Panc1 (cell line): ENCODE measurements around the gene EARS2.

Source experiments
- POLR2AphosphoS5 ChIP-seq: IDR thresholded peaks from 2 replicates; pipeline ENCODE4 v1.6.1; 2012; ENCODE audit warnings: mild to moderate bottlenecking, low read depth, low read length, moderate library complexity
- SIN3A ChIP-seq: IDR thresholded peaks from 2 replicates; pipeline ENCODE4 v1.6.1; 2012; ENCODE audit warnings: low read depth, mild to moderate bottlenecking, low read length, moderate library complexity, borderline replicate concordance; ENCODE audit not compliant: insufficient read depth
- TCF7L2 ChIP-seq: IDR thresholded peaks from 2 replicates; pipeline ENCODE4 v1.6.1; 2011; ENCODE audit warnings: mild to moderate bottlenecking, low read depth, low read length, inconsistent platforms
- TF ChIP-seq, protein P1 (sequence below): fragments of 450-650 bp; IDR thresholded peaks from 2 replicates; pipeline ENCODE4 v1.5.1; 2017; ENCODE audit warnings: mild to moderate bottlenecking
- TF ChIP-seq, protein P2 (sequence below), 2 experiments: IDR thresholded peaks; 2 replicates each; pipeline ENCODE4 v1.6.1; 2011 to 2012; ENCODE audit warnings: low read depth in 2 of 2, control low read depth in 1 of 2, low read length in 1 of 2, mild to moderate bottlenecking in 1 of 2, moderate library complexity in 1 of 2; ENCODE audit not compliant: insufficient read depth in 1 of 2

DNA sequence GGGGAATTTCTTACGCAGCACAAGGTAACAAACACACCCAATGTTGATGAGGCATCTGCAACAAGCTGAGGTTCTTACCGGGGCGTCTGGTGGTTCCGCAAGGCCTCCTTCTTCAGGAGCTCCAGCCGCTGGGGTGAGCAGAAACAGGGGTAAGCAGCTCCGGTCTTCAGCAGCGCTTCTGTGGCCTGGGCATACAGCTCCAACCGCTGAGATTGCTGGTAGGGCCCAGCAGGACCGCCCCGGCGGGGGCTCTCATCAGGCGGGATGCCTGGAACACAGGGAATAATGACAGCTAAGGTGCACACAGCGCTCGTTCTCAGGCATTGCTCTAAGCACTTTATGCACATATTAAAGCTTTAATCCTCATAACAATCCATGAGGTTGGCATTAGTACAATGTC, 12.7 kb downstream of the EARS2 start:
- TF ChIP-seq, protein P1, sequence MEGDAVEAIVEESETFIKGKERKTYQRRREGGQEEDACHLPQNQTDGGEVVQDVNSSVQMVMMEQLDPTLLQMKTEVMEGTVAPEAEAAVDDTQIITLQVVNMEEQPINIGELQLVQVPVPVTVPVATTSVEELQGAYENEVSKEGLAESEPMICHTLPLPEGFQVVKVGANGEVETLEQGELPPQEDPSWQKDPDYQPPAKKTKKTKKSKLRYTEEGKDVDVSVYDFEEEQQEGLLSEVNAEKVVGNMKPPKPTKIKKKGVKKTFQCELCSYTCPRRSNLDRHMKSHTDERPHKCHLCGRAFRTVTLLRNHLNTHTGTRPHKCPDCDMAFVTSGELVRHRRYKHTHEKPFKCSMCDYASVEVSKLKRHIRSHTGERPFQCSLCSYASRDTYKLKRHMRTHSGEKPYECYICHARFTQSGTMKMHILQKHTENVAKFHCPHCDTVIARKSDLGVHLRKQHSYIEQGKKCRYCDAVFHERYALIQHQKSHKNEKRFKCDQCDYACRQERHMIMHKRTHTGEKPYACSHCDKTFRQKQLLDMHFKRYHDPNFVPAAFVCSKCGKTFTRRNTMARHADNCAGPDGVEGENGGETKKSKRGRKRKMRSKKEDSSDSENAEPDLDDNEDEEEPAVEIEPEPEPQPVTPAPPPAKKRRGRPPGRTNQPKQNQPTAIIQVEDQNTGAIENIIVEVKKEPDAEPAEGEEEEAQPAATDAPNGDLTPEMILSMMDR, result no peak
- no peak for TF ChIP-seq POLR2AphosphoS5
- TF ChIP-seq, protein P2, sequence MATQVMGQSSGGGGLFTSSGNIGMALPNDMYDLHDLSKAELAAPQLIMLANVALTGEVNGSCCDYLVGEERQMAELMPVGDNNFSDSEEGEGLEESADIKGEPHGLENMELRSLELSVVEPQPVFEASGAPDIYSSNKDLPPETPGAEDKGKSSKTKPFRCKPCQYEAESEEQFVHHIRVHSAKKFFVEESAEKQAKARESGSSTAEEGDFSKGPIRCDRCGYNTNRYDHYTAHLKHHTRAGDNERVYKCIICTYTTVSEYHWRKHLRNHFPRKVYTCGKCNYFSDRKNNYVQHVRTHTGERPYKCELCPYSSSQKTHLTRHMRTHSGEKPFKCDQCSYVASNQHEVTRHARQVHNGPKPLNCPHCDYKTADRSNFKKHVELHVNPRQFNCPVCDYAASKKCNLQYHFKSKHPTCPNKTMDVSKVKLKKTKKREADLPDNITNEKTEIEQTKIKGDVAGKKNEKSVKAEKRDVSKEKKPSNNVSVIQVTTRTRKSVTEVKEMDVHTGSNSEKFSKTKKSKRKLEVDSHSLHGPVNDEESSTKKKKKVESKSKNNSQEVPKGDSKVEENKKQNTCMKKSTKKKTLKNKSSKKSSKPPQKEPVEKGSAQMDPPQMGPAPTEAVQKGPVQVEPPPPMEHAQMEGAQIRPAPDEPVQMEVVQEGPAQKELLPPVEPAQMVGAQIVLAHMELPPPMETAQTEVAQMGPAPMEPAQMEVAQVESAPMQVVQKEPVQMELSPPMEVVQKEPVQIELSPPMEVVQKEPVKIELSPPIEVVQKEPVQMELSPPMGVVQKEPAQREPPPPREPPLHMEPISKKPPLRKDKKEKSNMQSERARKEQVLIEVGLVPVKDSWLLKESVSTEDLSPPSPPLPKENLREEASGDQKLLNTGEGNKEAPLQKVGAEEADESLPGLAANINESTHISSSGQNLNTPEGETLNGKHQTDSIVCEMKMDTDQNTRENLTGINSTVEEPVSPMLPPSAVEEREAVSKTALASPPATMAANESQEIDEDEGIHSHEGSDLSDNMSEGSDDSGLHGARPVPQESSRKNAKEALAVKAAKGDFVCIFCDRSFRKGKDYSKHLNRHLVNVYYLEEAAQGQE (IDR thresholded peaks at IDR 0.05; ENCODE audit: insufficient read depth in 1 of 2, low read depth in 2 of 2, low read length in 1 of 2), result no peak
- TF ChIP-seq SIN3A, result no peak
- TF ChIP-seq TCF7L2, result no peak
